Measurements from ENCODE around the gene UBE2J2. TPM values are rescaled to one million over a fixed set of nuclear protein-coding genes. Genes with fewer than 3 reads are reported as not detected.

The UBE2J2 gene
- total RNA-seq, 1 donor from 2014 or later, result 89.9 TPM

DNA sequence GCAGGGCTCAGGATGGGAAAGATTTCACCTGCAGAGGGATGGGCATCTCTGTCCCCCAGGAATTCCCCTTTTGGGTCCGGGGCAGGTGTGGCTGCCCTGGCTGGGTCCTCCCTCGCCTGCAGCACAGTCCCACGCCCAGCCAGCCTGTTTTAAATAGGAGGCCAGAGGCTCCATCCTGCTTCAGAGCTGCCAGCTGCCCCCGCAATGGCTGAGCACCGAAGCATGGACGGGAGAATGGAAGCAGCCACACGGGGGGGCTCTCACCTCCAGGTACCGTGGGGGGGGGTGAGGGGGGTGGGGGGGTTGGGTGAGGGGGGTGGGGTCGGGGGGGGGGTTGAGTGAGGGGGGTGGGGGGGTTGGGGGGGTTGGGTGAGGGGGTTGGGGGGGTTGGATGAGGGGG is 10.2 kb upstream of the UBE2J2 start:
- TF ChIP-seq, protein P1, sequence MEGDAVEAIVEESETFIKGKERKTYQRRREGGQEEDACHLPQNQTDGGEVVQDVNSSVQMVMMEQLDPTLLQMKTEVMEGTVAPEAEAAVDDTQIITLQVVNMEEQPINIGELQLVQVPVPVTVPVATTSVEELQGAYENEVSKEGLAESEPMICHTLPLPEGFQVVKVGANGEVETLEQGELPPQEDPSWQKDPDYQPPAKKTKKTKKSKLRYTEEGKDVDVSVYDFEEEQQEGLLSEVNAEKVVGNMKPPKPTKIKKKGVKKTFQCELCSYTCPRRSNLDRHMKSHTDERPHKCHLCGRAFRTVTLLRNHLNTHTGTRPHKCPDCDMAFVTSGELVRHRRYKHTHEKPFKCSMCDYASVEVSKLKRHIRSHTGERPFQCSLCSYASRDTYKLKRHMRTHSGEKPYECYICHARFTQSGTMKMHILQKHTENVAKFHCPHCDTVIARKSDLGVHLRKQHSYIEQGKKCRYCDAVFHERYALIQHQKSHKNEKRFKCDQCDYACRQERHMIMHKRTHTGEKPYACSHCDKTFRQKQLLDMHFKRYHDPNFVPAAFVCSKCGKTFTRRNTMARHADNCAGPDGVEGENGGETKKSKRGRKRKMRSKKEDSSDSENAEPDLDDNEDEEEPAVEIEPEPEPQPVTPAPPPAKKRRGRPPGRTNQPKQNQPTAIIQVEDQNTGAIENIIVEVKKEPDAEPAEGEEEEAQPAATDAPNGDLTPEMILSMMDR (IDR thresholded peaks at IDR 0.05), result no peak
- DNase-seq, result no peak
- Mint-ChIP-seq H3K4me3 (no peak overlapping the region), H3K4me1 (peaks cover 4% of the 10 kb centered on the region), H3K36me3 (ENCODE audit: low read depth) (no peaks in the 10 kb centered on the region), H3K27ac (no peak overlapping the region), H3K9me3 (no peaks in the 10 kb centered on the region), H3K27me3 (no peaks in the 10 kb centered on the region)
- CTCF ChIA-PET, result no interaction called here
- POLR2A ChIA-PET, result interaction anchor here (0.8 kb wide), 1 partner anchor 301 kb away, joined by 3 read pairs; no protein-coding TSS in a partner anchor
- intact Hi-C loops (cut with micrococcal nuclease), result no loop called here
- peak; percentile 49 for ATAC-seq (ENCODE audit: low read depth)

DNA sequence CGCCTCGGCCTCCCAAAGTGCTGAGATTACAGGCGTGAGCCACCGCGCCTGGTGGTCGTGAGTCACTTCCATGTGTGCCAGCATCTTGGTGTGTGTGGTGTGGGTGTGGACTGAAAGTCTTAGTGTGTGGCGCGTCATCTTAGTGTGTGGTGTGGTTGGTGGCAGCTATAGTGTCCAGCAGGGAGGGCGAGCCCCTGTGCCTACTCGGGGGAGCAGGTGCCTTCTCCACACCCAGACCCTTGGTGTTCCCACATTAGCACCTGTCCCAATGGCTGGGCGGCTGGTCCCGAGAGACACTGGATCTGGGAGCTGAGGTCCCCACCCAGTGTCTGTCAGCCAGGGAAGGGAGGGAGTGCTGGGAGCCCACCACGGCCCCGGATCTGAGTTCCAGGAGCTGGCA is 9.3 kb upstream of the UBE2J2 start:
- Mint-ChIP-seq H3K27ac (no peak overlapping the region), H3K4me1 (peaks cover 4% of the 10 kb centered on the region), H3K4me3 (no peak overlapping the region), H3K36me3 (ENCODE audit: low read depth) (no peaks in the 10 kb centered on the region), H3K9me3 (no peaks in the 10 kb centered on the region), H3K27me3 (no peaks in the 10 kb centered on the region)
- intact Hi-C loops (cut with micrococcal nuclease), result no loop called here
- ATAC-seq (ENCODE audit: low read depth) (no peak), DNase-seq (no peak)
- TF ChIP-seq, protein P1 (IDR thresholded peaks at IDR 0.05), result no peak
- ChIA-PET CTCF (no interaction called here), POLR2A (interaction anchor here (0.7 kb wide), 1 partner anchor 826 kb away, joined by 3 read pairs; no protein-coding TSS in a partner anchor)

DNA sequence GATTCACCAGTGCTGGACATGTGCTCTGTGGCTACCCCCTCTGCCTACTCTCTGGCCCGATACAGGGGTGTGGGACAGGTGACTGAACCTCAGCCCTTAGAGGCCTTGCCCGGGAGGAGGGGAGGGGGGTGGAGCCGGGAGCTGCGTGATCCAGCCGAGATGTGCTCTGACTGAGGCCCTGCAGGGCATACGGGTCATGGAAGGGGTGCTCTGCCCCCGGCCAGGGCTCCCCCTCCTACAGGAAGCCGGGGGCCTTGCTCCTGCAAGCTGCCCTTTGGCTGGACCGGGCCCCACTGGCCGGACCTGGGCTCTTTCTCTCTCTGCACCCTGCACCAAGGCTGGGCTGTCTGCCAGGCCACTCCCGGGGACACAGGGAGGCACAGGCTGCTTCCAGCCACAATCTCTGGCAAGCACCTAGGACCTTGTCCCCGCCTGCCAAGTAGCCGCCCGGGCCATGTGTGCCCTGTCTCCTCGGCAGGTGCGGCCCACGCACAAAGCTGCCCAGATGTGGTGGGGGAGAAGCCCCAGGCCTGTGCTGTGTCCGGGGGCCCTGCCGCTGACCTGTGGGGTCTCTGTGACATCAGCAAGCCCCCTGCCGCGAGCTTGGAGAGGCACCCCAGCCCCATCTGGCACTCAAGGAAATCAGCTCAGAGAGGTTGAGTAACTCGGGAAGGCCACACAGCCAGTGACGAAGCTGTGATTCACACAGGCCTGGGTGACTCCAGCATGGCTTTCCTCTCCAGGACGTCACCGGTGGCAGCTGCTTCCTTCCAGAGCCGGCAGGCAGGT is 8.1 kb upstream of the UBE2J2 start:
- POLR2A ChIA-PET, result no interaction called here
- DNase-seq, result no peak
- Mint-ChIP-seq H3K4me1 (peaks cover 4% of the 10 kb centered on the region), H3K4me3 (no peak overlapping the region), H3K36me3 (ENCODE audit: low read depth) (no peaks in the 10 kb centered on the region), H3K27me3 (no peaks in the 10 kb centered on the region), H3K27ac (no peak overlapping the region), H3K9me3 (no peaks in the 10 kb centered on the region)
- intact Hi-C loops (cut with micrococcal nuclease), result no loop called here
- TF ChIP-seq, protein P1 (IDR thresholded peaks at IDR 0.05), result no peak
- CTCF ChIA-PET, result no interaction called here
- no peak for ATAC-seq (ENCODE audit: low read depth)

DNA sequence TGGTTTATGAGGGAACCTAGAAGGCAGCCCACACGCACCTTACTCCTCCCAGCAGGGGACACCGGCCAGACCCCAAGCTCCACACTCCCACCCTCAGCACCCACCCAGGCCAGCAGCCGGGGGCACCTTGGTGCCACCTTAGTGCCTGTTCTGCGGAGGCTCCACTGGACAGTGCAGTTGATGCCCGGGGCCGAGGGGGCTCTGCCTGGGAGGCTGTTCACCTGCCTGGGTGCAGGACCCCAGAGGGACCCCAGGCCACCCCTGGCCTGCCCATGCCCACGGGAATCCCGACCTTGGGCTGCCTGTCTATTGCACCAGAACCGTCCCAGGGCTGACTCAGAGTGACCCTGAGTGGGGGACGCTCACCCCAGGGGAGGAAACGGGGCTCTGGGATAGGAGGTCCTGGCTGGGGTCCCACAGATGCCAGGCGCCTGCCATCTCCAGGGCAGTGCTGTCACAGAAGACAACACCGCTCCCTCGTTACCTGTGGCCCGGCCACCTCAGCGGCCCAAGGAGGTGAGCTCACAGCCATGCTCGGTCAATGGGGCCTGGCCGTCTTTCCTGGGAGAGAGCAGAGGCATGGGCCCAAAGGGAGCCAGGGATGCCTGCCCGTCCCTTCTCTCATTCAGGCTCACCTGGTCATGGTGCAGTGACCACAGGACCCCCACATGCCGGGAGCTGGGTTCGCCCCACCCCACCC is 7.3 kb upstream of the UBE2J2 start:
- peaks cover 4% of the 10 kb centered on the region for H3K4me1 Mint-ChIP-seq
- ChIA-PET POLR2A (no interaction called here), CTCF (no interaction called here)
- H3K9me3 Mint-ChIP-seq, result no peaks in the 10 kb centered on the region
- H3K36me3 Mint-ChIP-seq (ENCODE audit: low read depth), result no peaks in the 10 kb centered on the region
- intact Hi-C loops (cut with micrococcal nuclease), result no loop called here
- no peak overlapping the region for H3K4me3 Mint-ChIP-seq
- ATAC-seq (ENCODE audit: low read depth), result no peak
- H3K27ac Mint-ChIP-seq, result no peak overlapping the region
- no peaks in the 10 kb centered on the region for H3K27me3 Mint-ChIP-seq
- DNase-seq, result no peak
- TF ChIP-seq, protein P1 (IDR thresholded peaks at IDR 0.05), result no peak

DNA sequence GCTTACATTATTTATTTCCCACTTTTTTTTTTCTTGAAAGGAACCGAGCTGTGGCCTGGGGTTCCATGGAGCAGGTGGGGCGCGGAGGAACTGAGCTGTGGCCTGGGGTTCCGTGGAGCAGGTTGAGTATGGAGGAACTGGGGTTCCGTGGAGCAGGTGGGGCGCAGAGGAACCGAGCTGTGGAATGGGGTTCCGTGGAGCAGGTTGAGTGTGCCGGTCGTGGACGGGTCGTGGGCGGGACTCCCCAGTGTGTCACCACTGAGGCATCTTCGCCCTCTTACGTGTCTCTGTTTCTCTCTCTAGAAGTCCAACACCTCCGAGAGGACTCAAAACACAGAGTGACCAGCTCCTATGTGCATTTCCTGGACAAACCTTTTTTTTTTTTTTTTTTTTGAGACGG is 5.4 kb upstream of the UBE2J2 start:
- no peaks in the 10 kb centered on the region for H3K9me3 Mint-ChIP-seq
- no peak overlapping the region for H3K27ac Mint-ChIP-seq
- peaks cover 7% of the 10 kb centered on the region for H3K4me1 Mint-ChIP-seq
- ChIA-PET POLR2A (interaction anchor here (0.6 to 0.7 kb wide), 2 partner anchors 92 to 149 kb away, joined by 4 read pairs; no protein-coding TSS in a partner anchor), CTCF (interaction anchor here (1.0 kb wide), 1 partner anchor 157 kb away, joined by 3 read pairs; no protein-coding TSS in a partner anchor)
- H3K36me3 Mint-ChIP-seq (ENCODE audit: low read depth), result no peaks in the 10 kb centered on the region
- H3K4me3 Mint-ChIP-seq, result no peak overlapping the region
- ATAC-seq (ENCODE audit: low read depth), result no peak
- H3K27me3 Mint-ChIP-seq, result no peaks in the 10 kb centered on the region
- no peak for DNase-seq
- TF ChIP-seq, protein P1 (IDR thresholded peaks at IDR 0.05), result no peak
- intact Hi-C loops (cut with micrococcal nuclease), result no loop called here

Measured in activated B cell treated with CpG ODN at 0.5 μM for 24 hours (primary cell).